HG02642 (cell line): ENCODE measurements around the gene MIP.
"Not testable (repeated sequence)": the region's sequence is repeated elsewhere in the genome, so short reads cannot be mapped to it uniquely, and the experiment has no call there.

Source experiments
- ATAC-seq: cut with Tn5 transposase; IDR thresholded peaks from one replicate; pipeline ENCODE4 v1.9.1; 2021; ENCODE audit warnings: mild to moderate bottlenecking; ENCODE audit not compliant: unreplicated experiment, poor library complexity

The MIP gene

GRCh38 chr12:56411781-56412639 lies 42.4 kb downstream of the MIP start:
- no peak for ATAC-seq

DNA sequence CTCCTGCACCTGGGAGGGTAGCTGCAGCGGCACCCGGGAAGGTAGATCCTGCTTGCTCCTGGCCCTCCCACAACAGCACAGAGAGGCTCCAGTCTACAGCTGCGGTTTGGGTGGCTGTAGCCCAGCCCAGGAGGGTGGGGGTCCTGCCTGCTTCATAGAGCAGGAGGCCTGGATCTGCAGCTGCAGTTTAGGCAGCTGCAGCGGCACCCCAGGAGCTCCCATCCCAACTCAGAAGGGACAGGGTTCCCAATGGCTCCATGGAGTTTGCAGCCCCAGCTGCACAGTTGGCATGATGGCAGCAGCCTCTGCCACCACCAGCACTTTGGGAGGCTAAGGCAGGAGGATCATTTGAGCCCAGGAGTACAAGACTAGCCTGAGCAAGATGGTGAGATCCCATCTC lies 43.7 kb downstream of the MIP start:
- ATAC-seq, result no peak

GRCh38 chr12:56408799-56409417 lies 45.5 kb downstream of the MIP start:
- no peak for ATAC-seq

GRCh38 chr12:56404227-56404626 lies 50.2 kb downstream of the MIP start:
- ATAC-seq, result not testable (repeated sequence)

DNA sequence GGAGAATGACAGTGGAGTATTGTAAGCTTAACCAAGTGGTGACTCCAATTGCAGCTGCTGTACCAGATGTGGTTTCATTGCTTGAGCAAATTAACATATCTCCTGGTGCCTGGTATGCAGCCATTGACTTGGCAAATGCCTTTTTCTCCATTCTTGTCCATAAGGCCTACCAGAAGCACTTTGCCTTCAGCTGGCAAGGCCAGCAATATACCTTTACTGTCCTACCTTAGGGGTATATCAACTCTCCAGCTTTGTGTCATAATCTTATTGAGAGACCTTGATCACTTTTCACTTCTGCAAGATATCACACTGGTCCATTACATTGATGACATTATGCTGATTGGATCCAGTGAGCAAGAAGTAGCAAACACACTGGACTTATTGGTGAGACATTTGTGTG lies 52.8 kb downstream of the MIP start:
- ATAC-seq, result not testable (repeated sequence)

GRCh38 chr12:56401125-56401524 lies 53.3 kb downstream of the MIP start:
- not testable (repeated sequence) for ATAC-seq
